GM19467 (cell line): Measurements from ENCODE around the gene SYTL1.

Experiments used
- ATAC-seq: cut with Tn5 transposase; IDR thresholded peaks from one replicate; pipeline ENCODE4 v1.9.1; 2021; ENCODE audit warnings: mild to moderate bottlenecking, moderate library complexity; ENCODE audit not compliant: unreplicated experiment

The SYTL1 gene

DNA sequence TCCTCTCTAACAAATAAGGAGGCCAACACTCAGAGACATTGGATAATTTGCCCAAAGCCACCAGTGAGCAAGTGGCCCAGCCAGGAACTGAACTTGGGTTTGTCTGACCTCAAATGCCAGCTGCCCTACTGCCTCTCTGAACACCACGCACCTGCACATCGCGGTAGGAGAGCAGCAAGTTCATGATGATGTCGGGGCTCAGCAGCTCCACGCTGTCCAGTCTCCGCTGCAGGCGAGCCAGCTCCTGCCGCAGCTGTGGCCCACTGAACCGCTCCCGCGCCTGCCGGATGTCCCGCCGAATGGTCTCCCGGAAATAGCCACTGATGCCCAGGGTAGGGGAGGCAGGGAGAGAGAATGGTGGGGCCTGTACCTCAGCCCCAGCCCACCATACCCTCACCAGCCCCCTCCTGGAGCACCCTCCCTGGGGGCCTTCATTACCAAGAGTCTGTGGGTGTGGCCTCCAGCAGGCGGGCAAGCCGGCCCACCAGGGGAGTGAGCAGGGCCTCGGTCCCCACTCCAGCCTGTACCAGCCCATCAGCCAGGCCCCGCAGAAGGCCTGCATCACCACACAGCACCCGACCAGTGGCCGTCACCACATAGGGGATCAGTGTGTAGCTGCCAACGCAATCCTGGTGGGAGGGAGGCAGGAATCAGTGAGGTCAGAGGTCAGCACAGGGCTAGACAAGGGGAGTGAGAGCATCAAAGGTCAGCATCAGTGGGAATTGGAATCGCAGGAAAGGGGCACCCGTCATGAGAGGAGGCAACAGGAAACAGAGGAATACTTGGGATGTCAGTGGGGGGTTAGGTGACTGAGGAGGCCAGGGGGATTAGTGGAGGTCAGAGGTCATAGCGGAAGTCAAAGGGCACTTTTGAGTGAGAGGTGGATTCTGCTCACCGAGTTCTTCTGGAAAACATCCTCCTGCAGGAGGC lies 22.2 kb downstream of the SYTL1 start:
- no peak for ATAC-seq

DNA sequence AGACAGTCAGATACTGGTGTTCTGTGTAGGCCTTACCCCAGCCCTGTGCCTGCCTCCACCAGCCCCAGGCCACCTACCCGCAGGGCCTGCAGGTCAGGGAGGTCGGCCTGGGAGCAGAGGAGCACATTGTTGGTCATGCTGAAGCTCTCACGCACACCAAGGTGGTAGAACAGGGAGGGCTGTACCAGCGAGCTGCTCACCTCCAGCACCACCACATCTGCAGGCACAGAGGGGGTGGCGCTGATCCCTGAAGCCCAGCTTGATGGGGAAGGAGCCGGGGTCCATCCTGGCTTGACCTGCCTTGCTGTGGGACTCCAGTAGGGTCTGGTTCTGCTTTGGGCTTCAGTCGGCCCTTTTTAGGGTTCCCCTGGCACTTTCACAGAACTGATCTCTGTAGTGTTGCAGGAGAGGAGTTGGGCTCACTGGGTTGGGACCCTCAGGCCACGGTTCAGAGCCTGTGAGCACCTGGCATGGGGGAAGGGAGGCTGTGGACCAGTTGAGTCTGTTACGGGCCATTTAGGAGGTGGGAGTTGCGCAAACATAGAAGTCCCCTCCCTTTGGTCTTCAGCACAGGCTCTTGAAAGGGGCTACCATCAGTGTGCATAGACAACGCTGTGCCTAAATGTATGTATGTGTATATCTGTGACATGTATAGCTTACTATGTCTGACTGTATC lies 23.0 kb downstream of the SYTL1 start:
- no peak for ATAC-seq

DNA sequence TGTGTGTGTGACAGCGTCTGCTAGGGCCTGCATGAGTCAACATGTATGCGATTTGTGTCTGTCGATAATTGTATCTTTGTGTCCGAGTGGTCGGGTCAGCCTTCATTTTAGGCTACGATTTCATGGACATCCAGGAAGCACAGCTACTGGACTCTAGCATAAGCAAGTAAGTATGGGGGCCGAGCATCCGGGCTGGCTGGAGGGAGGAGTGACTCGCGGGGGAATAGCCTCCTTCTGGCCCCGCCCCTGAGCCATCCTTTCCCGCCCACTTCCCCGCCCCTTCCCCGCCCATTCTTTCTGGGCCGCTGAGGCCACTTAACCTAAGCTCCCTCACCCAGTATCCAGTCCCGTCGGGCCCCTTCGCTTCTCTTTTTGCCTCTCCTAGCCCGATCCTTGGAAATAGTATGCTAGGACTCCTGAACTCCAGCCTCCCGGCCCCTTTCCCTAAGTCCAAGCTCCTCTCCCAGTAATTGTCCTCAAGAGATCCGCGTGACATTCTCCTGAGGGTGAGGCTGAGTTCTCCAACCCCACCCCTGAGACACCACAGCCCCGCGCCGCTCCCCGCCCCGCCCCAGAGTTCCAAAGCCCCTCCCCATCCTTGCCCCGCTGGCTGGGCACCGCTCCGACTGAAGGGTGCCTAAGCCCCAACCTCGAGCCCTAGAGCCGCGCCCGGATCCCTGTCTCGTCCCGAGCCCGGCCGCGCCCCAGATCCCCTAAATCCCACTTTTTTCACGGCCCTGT lies 23.7 kb downstream of the SYTL1 start:
- ATAC-seq, result peak; percentile 44

DNA sequence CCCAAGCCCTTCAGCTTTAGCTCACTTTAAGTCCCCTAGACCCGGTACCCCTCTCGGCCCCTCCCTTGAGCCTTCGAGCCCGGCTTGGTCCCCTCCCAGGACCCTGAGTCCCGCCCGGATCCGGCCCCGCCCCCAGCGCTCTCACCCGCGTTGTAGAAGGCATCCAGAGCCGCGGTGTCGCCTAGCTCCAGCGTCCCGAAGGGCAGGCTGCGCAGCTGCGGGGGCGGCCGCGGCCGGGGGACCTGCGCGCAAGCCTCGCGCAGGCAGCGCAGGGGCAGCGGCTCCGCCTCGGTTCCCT lies 24.2 kb downstream of the SYTL1 start:
- ATAC-seq, result peak; percentile 22

- ATAC-seq, result peak; percentile 18
Measured at GRCh38 chr1:27366411-27367159, 24.8 kb downstream of the SYTL1 start, which contains the start of gene MAP3K6. Gene MAP3K6 (minus strand): TSS chr1:27366961. CDS start chr1:27366597, 364 bp downstream.

GRCh38 chr1:27367160-27367650 lies 25.4 kb downstream of the SYTL1 start:
- ATAC-seq, result no peak

GRCh38 chr1:27368869-27369582 lies 27.2 kb downstream of the SYTL1 start:
- no peak for ATAC-seq

DNA sequence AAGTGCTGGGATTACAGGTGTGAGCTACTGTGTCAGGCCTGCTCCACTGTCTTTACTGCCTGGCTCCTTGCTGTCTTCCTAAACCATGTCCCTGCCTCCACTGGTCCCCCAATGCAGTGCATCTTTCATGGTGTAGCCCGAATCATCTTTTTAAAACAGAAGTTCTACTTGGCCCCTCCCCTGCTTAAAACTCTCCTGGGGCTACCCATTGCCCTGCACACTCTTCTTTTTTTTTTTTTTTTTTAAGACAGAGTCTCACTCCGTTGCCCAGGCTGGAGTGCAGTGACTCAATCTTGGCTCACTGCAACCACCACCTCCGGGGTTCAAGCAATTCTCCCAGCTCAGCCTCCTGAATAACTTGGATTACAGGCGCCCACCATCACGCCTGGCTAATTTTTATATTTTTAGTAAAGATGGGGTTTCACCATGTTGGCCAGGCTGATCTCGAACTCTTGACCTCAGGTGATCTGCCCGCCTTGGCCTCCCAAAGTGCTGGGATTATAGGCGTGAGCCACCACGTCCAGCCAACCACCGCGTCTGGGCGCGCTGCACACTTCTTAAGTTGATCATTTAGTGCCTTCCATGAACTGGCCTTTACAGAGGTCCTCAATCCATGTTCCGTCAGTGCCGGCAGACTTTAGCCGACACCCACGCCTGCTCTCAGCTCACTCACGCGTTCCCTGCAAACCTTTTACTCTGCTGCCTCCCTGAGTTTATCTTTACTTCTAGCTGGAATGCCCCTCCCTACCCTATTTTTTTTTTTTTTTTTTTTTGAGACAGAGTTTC lies 30.4 kb downstream of the SYTL1 start:
- ATAC-seq, result no peak

- no peak for ATAC-seq
Measured at GRCh38 chr1:27372808-27373690, 31.2 kb downstream of the SYTL1 start.

DNA sequence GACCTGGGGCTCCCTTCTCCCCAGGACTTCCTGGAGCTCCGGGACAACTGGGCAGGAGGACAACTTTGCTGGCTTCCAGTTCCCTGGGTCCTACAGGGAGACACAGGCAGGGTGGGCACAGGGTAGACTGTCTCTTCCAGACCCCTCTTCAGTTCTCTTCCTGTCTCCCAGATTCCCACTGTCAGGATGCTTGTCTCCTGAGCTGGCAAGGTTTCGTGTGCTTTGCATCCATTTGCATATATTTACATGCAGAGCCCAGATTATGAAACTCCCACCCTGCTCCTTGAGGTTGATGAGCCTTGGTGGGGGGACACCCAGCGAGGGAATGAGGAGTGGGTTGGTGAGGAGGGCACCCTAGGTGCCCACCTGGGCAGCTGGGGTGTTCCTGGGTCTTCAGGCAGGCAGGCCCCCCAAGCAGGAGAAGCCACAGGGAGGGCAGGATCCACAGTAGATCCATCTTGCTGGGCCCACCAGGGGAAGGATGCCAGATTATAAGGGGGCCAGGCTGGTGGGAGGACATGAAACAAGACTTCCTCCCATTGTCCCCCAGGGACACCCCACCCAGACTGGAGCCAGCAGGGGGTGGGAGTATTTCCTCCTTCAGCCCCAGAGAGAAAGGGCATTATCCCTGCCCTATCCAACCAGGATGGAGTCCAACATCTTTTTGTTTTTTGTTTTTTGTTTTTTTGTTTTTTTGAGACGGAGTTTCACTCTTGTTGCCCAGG lies 32.7 kb downstream of the SYTL1 start, which contains the start of gene FCN3:
Gene FCN3, minus strand, starts transcription at position 463 of the 725 bp plus-strand sequence. Its CDS starts 6 bp downstream, at position 457.
- ATAC-seq, result no peak

DNA sequence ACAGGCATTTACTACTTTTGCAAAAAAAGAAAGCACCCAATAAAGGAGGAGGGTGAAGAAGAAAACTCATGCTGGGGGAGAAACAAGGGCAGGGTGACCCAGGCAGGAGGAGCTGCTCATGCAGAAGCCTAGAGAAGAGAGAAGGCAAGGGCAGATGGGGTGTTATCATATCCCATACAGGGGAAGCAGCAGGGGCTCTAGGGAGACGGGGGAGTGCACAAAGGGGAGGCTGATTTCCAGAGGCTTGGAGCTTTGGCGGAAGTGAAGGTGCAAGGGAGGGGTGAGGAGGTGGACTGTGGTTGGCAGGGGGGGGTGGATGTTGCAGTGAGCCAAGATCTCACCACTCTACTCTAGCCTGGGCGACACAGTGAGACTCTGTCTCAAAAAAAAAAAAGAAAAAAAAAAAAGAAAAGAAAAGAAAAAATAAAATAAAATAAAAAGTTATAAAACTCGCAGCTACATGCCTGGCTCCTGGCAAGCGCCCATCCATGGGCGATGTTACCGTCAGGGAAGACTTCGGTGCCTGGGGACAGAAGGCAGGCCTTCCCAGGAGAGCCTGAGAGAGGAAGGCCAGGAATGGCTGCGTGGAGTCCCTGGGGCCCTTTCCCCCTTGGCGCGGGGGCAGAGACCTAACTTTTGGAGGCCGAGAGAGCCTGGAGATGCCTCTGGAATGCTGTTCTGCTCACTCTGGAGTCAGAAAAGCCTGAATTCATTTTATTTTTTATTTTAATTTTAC lies 36.1 kb downstream of the SYTL1 start:
- ATAC-seq, result no peak

DNA sequence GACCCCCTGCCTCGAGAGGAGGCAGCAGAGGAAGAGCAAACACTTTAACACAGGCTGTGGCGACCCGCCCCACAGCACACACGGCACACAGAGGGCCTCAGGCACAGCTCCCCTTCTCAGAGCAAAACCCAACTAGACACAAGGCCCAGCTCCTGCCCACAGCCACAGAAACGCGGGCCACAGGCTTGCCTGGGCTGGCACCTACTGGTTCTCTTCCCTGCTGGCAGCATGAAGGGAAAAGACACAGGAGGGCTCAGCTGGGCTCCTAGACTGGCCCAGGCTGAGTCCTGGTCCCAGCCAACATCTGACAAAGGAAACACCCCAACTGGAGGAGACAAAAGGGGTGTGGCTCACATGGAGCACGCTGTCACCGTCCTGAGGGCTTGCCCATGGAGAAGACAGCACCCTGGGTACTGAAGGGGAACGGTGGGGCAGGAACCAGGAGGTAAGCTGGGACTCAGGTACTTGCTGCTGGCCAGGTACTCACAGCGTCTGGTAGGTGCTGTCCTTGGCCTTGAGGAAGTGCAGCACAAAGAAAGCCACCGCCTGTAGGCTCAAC lies 37.8 kb downstream of the SYTL1 start:
- ATAC-seq, result no peak

- no peak for ATAC-seq
Measured at GRCh38 chr1:27380224-27380623, 38.4 kb downstream of the SYTL1 start.

GRCh38 chr1:27380766-27381733 lies 39.2 kb downstream of the SYTL1 start:
- ATAC-seq, result no peak
